PC-9 (cell line): ENCODE results near the gene ACSF2.

ENCODE experiments used
- EZH2 ChIP-seq: fragments of 200-600 bp; sonication (generic); IDR thresholded peaks from 2 replicates; pipeline ENCODE4 v1.8.0; 2017; ENCODE audit warnings: antibody characterized with exemption, low read depth
- TF ChIP-seq, protein P1 (sequence below): fragments of 200-600 bp; sonication (generic); conservative IDR thresholded peaks from 2 replicates; pipeline ENCODE4 v1.6.1; 2017; ENCODE audit warnings: mixed run types, antibody characterized with exemption, mild to moderate bottlenecking, moderate library complexity

DNA sequence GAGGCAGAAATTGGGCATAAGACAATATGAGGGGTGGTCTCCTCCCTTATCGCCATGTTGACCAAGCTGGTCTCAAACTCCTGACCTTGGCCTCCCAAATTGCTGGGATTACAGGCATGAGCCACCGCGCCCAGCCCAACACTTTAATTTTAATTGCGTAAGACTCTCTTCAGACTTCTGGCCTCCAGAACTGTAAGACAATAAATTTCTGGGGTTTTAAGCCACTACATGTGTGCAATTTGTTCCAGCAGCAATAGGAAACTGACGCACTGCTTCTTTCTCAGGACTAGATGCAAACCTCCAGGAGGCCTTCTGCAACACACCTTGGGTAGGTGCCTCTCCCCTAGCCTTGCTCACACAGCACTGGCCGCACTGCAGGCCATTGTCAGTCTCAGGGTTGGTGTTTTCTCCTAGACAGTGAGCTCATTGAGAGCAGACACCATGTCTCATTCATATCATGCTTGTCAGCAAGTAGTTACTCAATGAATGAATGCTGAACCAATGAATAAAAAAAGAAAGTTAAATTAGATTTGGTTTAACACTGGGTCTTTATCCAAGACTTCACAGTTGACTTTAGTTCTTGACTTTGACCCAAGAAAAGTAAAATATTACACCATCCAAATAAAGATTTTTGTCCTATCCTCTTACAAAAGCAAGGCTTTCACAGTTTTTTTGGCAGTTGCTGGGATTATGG, 5.5 kb upstream of the ACSF2 start:
- no peak for TF ChIP-seq EZH2
- TF ChIP-seq, protein P1, sequence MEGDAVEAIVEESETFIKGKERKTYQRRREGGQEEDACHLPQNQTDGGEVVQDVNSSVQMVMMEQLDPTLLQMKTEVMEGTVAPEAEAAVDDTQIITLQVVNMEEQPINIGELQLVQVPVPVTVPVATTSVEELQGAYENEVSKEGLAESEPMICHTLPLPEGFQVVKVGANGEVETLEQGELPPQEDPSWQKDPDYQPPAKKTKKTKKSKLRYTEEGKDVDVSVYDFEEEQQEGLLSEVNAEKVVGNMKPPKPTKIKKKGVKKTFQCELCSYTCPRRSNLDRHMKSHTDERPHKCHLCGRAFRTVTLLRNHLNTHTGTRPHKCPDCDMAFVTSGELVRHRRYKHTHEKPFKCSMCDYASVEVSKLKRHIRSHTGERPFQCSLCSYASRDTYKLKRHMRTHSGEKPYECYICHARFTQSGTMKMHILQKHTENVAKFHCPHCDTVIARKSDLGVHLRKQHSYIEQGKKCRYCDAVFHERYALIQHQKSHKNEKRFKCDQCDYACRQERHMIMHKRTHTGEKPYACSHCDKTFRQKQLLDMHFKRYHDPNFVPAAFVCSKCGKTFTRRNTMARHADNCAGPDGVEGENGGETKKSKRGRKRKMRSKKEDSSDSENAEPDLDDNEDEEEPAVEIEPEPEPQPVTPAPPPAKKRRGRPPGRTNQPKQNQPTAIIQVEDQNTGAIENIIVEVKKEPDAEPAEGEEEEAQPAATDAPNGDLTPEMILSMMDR: no peak
